ENCODE data around the gene KCNQ1. TPM values are rescaled to one million over a fixed set of nuclear protein-coding genes. Genes with fewer than 3 reads are reported as not detected.

The KCNQ1 gene
- total and polyA plus RNA-seq, 9 of the 15 experiments (the other 6 are each of a cell fraction or from before 2014, with no cell fraction given): 0.44 TPM; not detected in 8

DNA sequence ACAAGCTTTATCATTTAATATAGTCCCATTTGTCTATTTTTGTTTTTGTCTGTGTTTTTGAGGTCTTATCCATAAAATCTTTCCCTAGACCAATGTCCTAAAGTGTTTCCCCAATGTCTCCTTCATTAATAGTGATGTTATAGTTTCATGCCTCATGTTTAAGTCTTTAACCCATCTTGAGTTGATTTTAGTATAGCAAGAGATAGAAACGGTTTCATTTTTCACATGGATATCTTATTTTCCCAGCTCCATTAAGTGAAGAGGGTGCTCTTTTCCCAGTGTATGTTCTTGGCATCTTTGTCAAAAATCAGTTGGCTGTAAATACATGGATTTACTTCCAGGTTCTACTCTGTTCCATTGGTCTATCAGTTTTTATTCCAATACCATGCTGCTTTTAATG lies 196.8 kb downstream of the KCNQ1 start:
- H3K36me3 ChIP-seq (ENCODE audit: control insufficient read depth, insufficient read depth, low read length): no peaks in the 10 kb centered on the region
- in situ Hi-C loops (cut with MboI) (no loop called here), intact Hi-C loops (cut with micrococcal nuclease) (no loop called here)
- H3K9me1 ChIP-seq (ENCODE audit: control insufficient read depth, insufficient read depth, low read length): no peaks in the 10 kb centered on the region
- H3K4me2 ChIP-seq (ENCODE audit: insufficient read depth, low read length): no peak overlapping the region
- TF ChIP-seq CHD4 (IDR thresholded peaks at IDR 0.05; ENCODE audit: insufficient read depth, insufficient replicate concordance, low read depth, low read length, poor library complexity, severe bottlenecking) (no peak), MBD1 (CRISPR knock-in tag; IDR thresholded peaks at IDR 0.05) (no peak), PHB (CRISPR knock-in tag; IDR thresholded peaks at IDR 0.05) (no peak), ZNF584 (CRISPR knock-in tag; IDR thresholded peaks at IDR 0.05; ENCODE audit: low read depth) (no peak), HMGN3 (IDR thresholded peaks at IDR 0.05; ENCODE audit: borderline replicate concordance, extremely low read depth, insufficient read length, low read depth, low read length) (no peak), ZNF143 (CRISPR knock-in tag; IDR thresholded peaks at IDR 0.05) (no peak)
- no peak for DNase-seq (ENCODE audit: extremely low read depth in 1 of 4, low spot score in 3 of 4)
- BruUV-seq (replicated peaks): no TSS peak
- H3K9ac ChIP-seq (ENCODE audit: insufficient read depth in 1 of 2, low read depth in 2 of 2, low read length in 2 of 2): no peak overlapping the region
- H3K27ac ChIP-seq (ENCODE audit: extremely low read depth, low read depth, low read length): no peak overlapping the region
- H3K4me1 ChIP-seq (replicated peaks in 1 of 2; ENCODE audit: control insufficient read depth in 2 of 2, insufficient read depth in 2 of 2, low read length in 2 of 2): no peaks in the 10 kb centered on the region
- no peaks in the 10 kb centered on the region for H3K27me3 ChIP-seq (ENCODE audit: control insufficient read depth in 2 of 2, insufficient read depth in 2 of 2, low read length in 2 of 2)
- FAIRE-seq: no peak
- H4K20me1 ChIP-seq (replicated peaks; ENCODE audit: control insufficient read depth, insufficient read depth, low read length): no peaks in the 10 kb centered on the region
- no peak for ATAC-seq
- H3K4me3 ChIP-seq: no peak overlapping the region
- H3K79me2 ChIP-seq (ENCODE audit: control insufficient read depth, insufficient read depth, low read length): no peaks in the 10 kb centered on the region
- WGBS (ENCODE audit: insufficient coverage, low coverage, missing lambda C conversion rate): 0% methylated on average over 1 of the region's 1 CpG
- H2AFZ ChIP-seq (ENCODE audit: low read depth, low read length): no peak overlapping the region
- ChIA-PET CTCF (ENCODE audit: low intra/inter-chr PET ratio) (no interaction called here), POLR2A (interaction anchor here (0.6 kb wide), 1 partner anchor 32 kb away, joined by 3 read pairs; no protein-coding TSS in a partner anchor)
- H3K9me3 ChIP-seq (replicated peaks; ENCODE audit: control insufficient read depth, insufficient read depth, low read depth, low read length): peaks cover 6% of the 10 kb centered on the region
